ENCODE data around the gene SDK2. TPM values are rescaled to one million over a fixed set of nuclear protein-coding genes. Genes with fewer than 3 reads are reported as not detected.

Gene SDK2
- total and polyA plus RNA-seq, 5 donors from 2014 or later = 0.02 to 0.59 (median 0.02) TPM; not detected in 2

- H3K9me3 Mint-ChIP-seq = no peaks in the 10 kb centered on the region
- no peaks in the 10 kb centered on the region for H3K36me3 Mint-ChIP-seq
- no peaks in the 10 kb centered on the region for H3K27me3 Mint-ChIP-seq
- no peak for ATAC-seq (ENCODE audit: low read depth in 2 of 2)
- no peak overlapping the region for H3K4me3 Mint-ChIP-seq
- Histone ChIP-seq H3K27ac (ENCODE audit: insufficient read depth, low read length, poor library complexity, severe bottlenecking) (no peak overlapping the region), H3K36me3 (ENCODE audit: control insufficient read depth, insufficient read depth, low read length) (no peaks in the 10 kb centered on the region), H3K4me1 (ENCODE audit: control insufficient read depth, insufficient read depth, low read length, poor library complexity, severe bottlenecking) (no peaks in the 10 kb centered on the region), H3K27me3 (ENCODE audit: control insufficient read depth, insufficient read depth, low read length) (no peaks in the 10 kb centered on the region), H3K4me3 (ENCODE audit: low read depth, low read length) (no peak overlapping the region), H3K9me3 (ENCODE audit: control insufficient read depth in 2 of 2, low read length in 2 of 2) (no peaks in the 10 kb centered on the region)
- H3K4me1 Mint-ChIP-seq = peaks cover 0 to 3% (median 0%) of the 10 kb centered on the region in 4 donors
- no peak overlapping the region for H3K27ac Mint-ChIP-seq
- no peak for DNase-seq
These were observed 151.1 kb downstream of the SDK2 start for GRCh38 chr17:73492821-73493814.

GRCh38 chr17:73492125-73492820, 152.0 kb downstream of the SDK2 start:
- Mint-ChIP-seq H3K27ac (no peak overlapping the region), H3K36me3 (no peaks in the 10 kb centered on the region), H3K9me3 (no peaks in the 10 kb centered on the region), H3K27me3 (no peaks in the 10 kb centered on the region), H3K4me1 (peaks cover 0 to 2% (median 0%) of the 10 kb centered on the region in 4 donors), H3K4me3 (no peak overlapping the region)
- H3K27me3 ChIP-seq (ENCODE audit: control insufficient read depth, insufficient read depth, low read length) = no peaks in the 10 kb centered on the region
- ATAC-seq (ENCODE audit: low read depth in 2 of 2) = no peak
- no peaks in the 10 kb centered on the region for H3K9me3 ChIP-seq (ENCODE audit: control insufficient read depth in 2 of 2, low read length in 2 of 2)
- H3K4me3 ChIP-seq (ENCODE audit: low read depth, low read length) = no peak overlapping the region
- DNase-seq = no peak
- no peaks in the 10 kb centered on the region for H3K4me1 ChIP-seq (ENCODE audit: control insufficient read depth, insufficient read depth, low read length, poor library complexity, severe bottlenecking)
- no peak overlapping the region for H3K27ac ChIP-seq (ENCODE audit: insufficient read depth, low read length, poor library complexity, severe bottlenecking)
- H3K36me3 ChIP-seq (ENCODE audit: control insufficient read depth, insufficient read depth, low read length) = no peaks in the 10 kb centered on the region

DNA sequence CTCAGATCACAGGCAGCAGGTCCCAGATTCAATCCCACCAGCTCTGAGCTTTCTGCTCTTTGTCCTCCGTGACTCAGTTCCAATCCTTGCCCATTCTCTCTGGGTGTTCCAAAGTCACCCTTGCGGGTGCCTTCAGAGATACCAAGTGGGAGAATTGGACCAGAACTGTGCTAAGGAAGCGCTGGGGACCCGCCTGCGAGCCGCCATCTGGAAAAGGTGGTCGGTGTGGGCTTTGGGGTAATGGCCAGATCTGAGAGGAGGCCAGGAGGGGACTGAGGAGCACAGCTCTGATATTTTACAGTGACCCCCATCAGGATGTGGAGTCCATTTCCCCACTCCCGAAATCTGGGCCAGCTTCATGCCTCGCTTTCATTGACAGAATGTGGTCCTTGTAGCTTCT, 152.6 kb downstream of the SDK2 start:
- Histone ChIP-seq H3K4me1 (ENCODE audit: control insufficient read depth, insufficient read depth, low read length, poor library complexity, severe bottlenecking) (no peaks in the 10 kb centered on the region), H3K27me3 (ENCODE audit: control insufficient read depth, insufficient read depth, low read length) (no peaks in the 10 kb centered on the region), H3K9me3 (ENCODE audit: control insufficient read depth in 2 of 2, low read length in 2 of 2) (no peaks in the 10 kb centered on the region), H3K36me3 (ENCODE audit: control insufficient read depth, insufficient read depth, low read length) (no peaks in the 10 kb centered on the region), H3K27ac (ENCODE audit: insufficient read depth, low read length, poor library complexity, severe bottlenecking) (no peak overlapping the region), H3K4me3 (ENCODE audit: low read depth, low read length) (no peak overlapping the region)
- no peaks in the 10 kb centered on the region for H3K27me3 Mint-ChIP-seq
- no peaks in the 10 kb centered on the region for H3K4me1 Mint-ChIP-seq
- DNase-seq (no peak), ATAC-seq (ENCODE audit: low read depth in 2 of 2) (no peak)
- peak overlapping the region in 1 of 3 donors; percentile 37 for H3K27ac Mint-ChIP-seq
- no peaks in the 10 kb centered on the region for H3K36me3 Mint-ChIP-seq
- H3K4me3 Mint-ChIP-seq = no peak overlapping the region
- peaks cover 0 to 2% (median 0%) of the 10 kb centered on the region in 7 donors for H3K9me3 Mint-ChIP-seq

DNA sequence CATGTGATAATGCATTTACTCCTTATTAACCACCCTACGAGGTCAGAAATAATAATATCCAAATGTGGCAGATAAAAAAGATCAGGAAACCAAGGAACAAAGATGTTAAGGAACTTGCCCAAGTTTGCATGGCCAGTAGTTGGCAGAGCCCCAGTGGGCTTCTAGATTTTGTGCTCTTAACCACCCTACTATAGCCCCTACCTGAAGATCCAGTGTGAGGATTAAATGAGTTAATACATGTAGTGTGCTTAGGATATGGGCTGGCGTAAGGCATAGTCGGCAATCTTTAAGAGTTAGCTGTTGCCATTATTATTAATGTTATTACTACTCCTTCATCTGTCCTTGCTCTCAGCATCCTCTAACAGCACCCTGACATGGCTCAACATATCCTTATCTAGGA, 153.4 kb downstream of the SDK2 start:
- H3K4me3 Mint-ChIP-seq = no peak overlapping the region
- Histone ChIP-seq H3K4me3 (ENCODE audit: low read depth, low read length) (no peak overlapping the region), H3K27me3 (ENCODE audit: control insufficient read depth, insufficient read depth, low read length) (no peaks in the 10 kb centered on the region), H3K27ac (ENCODE audit: insufficient read depth, low read length, poor library complexity, severe bottlenecking) (no peak overlapping the region), H3K4me1 (ENCODE audit: control insufficient read depth, insufficient read depth, low read length, poor library complexity, severe bottlenecking) (no peaks in the 10 kb centered on the region), H3K36me3 (ENCODE audit: control insufficient read depth, insufficient read depth, low read length) (no peaks in the 10 kb centered on the region), H3K9me3 (ENCODE audit: control insufficient read depth in 2 of 2, low read length in 2 of 2) (no peaks in the 10 kb centered on the region)
- no peaks in the 10 kb centered on the region for H3K36me3 Mint-ChIP-seq
- DNase-seq (no peak), ATAC-seq (ENCODE audit: low read depth in 2 of 2) (no peak)
- no peak overlapping the region for H3K27ac Mint-ChIP-seq
- no peaks in the 10 kb centered on the region for H3K27me3 Mint-ChIP-seq
- peaks cover 0 to 3% (median 0%) of the 10 kb centered on the region in 7 donors for H3K9me3 Mint-ChIP-seq
- H3K4me1 Mint-ChIP-seq = no peaks in the 10 kb centered on the region

DNA sequence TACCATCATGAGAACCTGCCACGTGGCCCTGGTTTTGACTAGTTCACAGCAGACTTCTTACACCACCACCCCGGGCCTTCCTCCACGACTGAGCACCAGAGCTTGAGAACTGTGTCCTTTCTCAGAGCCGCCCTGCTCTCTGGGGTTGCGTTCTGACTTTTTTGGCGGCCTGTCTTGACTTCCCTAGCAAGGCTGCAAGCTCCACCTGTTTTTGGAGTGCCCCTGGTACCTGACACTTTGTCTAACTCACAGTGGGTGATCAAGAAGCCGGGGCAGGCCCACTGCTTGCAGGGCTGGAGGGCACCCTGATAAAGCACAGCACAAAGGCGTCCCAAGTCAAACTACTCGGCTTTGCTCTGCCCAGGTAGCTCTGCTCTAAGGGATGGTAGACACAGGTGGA, 154.3 kb downstream of the SDK2 start:
- Histone ChIP-seq H3K4me3 (ENCODE audit: low read depth, low read length) (no peak overlapping the region), H3K9me3 (ENCODE audit: control insufficient read depth in 2 of 2, low read length in 2 of 2) (no peaks in the 10 kb centered on the region), H3K4me1 (ENCODE audit: control insufficient read depth, insufficient read depth, low read length, poor library complexity, severe bottlenecking) (no peaks in the 10 kb centered on the region), H3K36me3 (ENCODE audit: control insufficient read depth, insufficient read depth, low read length) (no peaks in the 10 kb centered on the region), H3K27ac (ENCODE audit: insufficient read depth, low read length, poor library complexity, severe bottlenecking) (no peak overlapping the region), H3K27me3 (ENCODE audit: control insufficient read depth, insufficient read depth, low read length) (no peaks in the 10 kb centered on the region)
- Mint-ChIP-seq H3K9me3 (peaks cover 0 to 4% (median 2%) of the 10 kb centered on the region in 7 donors), H3K4me1 (no peaks in the 10 kb centered on the region), H3K36me3 (no peaks in the 10 kb centered on the region), H3K4me3 (no peak overlapping the region), H3K27ac (no peak overlapping the region), H3K27me3 (no peaks in the 10 kb centered on the region)
- DNase-seq = no peak
- no peak for ATAC-seq (ENCODE audit: low read depth in 2 of 2)

DNA sequence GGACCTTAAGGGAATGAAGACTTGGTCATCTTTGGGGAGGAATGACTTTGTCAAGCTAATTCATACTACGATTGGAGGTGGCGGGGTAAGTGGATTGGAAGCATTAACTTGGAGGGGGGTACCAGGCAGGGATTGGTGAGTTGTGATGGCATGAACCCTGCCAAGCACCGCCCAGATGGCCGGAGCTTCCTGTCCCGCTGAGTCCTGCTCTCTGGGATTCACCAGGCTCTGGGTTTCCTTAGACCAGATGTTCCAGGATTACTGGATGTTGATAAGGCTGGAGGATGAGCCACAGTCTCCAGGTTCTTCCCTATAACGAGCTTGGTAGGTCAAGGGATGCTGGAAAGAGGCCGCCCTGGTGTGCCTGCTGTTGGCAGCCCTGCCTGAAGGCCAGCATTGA, 154.9 kb downstream of the SDK2 start:
- no peaks in the 10 kb centered on the region for H3K27me3 ChIP-seq (ENCODE audit: control insufficient read depth, insufficient read depth, low read length)
- H3K4me3 Mint-ChIP-seq = no peak overlapping the region
- DNase-seq = no peak

GRCh38 chr17:73485130-73485529, 159.1 kb downstream of the SDK2 start:
- Histone ChIP-seq H3K9me3 (ENCODE audit: control insufficient read depth in 2 of 2, low read length in 2 of 2) (no peaks in the 10 kb centered on the region), H3K4me1 (ENCODE audit: control insufficient read depth, insufficient read depth, low read length, poor library complexity, severe bottlenecking) (no peaks in the 10 kb centered on the region), H3K27ac (ENCODE audit: insufficient read depth, low read length, poor library complexity, severe bottlenecking) (no peak overlapping the region), H3K36me3 (ENCODE audit: control insufficient read depth, insufficient read depth, low read length) (no peaks in the 10 kb centered on the region), H3K4me3 (ENCODE audit: low read depth, low read length) (no peak overlapping the region), H3K27me3 (ENCODE audit: control insufficient read depth, insufficient read depth, low read length) (no peaks in the 10 kb centered on the region)
- Mint-ChIP-seq H3K36me3 (peaks cover 4% of the 10 kb centered on the region), H3K4me1 (no peaks in the 10 kb centered on the region), H3K4me3 (no peak overlapping the region), H3K27me3 (no peaks in the 10 kb centered on the region), H3K27ac (no peak overlapping the region), H3K9me3 (peaks cover 0 to 7% (median 2%) of the 10 kb centered on the region in 7 donors)
- DNase-seq (no peak), ATAC-seq (ENCODE audit: low read depth in 2 of 2) (no peak)

More for the DNA sequence above, 154.9 kb downstream of the SDK2 start:
- Mint-ChIP-seq H3K9me3 (peaks cover 0 to 7% (median 2%) of the 10 kb centered on the region in 7 donors), H3K36me3 (no peaks in the 10 kb centered on the region), H3K4me1 (no peaks in the 10 kb centered on the region), H3K27me3 (no peaks in the 10 kb centered on the region), H3K27ac (no peak overlapping the region)
- no peaks in the 10 kb centered on the region for H3K9me3 ChIP-seq (ENCODE audit: control insufficient read depth in 2 of 2, low read length in 2 of 2)
- H3K27ac ChIP-seq (ENCODE audit: insufficient read depth, low read length, poor library complexity, severe bottlenecking) = no peak overlapping the region
- H3K4me3 ChIP-seq (ENCODE audit: low read depth, low read length) = no peak overlapping the region
- ATAC-seq (ENCODE audit: low read depth in 2 of 2) = no peak
- no peaks in the 10 kb centered on the region for H3K4me1 ChIP-seq (ENCODE audit: control insufficient read depth, insufficient read depth, low read length, poor library complexity, severe bottlenecking)
- H3K36me3 ChIP-seq (ENCODE audit: control insufficient read depth, insufficient read depth, low read length) = no peaks in the 10 kb centered on the region
